B cell (primary cell): ENCODE data around the gene SARNP. TPM values are rescaled to one million over a fixed set of nuclear protein-coding genes. Genes with fewer than 3 reads are reported as not detected.
A peak's percentile ranks its signal among the peaks of the same experiment; 100 is the strongest.

Source experiments
- ATAC-seq: fragments of 200-7000 bp; cut with Tn5 transposase; one replicate; pipeline ENCODE4 v1.10.0; 2021; ENCODE audit warnings: low read depth, mild to moderate bottlenecking, moderate number of reproducible peaks, moderate library complexity
- CTCF ChIA-PET: fragments of 350-600 bp; sonication (Branson Sonifier 250); formaldehyde crosslinking; loops from one replicate; lab custom pipeline; 2021; ENCODE audit warnings: antibody characterized with exemption, inconsistent platforms; lab: Charles Lee
- POLR2A ChIA-PET: fragments of 350-600 bp; sonication (Branson Sonifier 250); formaldehyde crosslinking; loops from one replicate; lab custom pipeline; 2021; ENCODE audit warnings: antibody characterized with exemption; lab: Charles Lee
- DNase-seq: peaks from one replicate; pipeline ENCODE4 v3.0.0; 2013
- H2AFZ ChIP-seq: 2 replicates; pipeline ENCODE4 v1.6.1; 2012; ENCODE audit warnings: mild to moderate bottlenecking, low read depth, low read length; ENCODE audit not compliant: insufficient read depth, poor library complexity, severe bottlenecking
- H3K27ac ChIP-seq, 2 donors: 1 replicate in 1 of 2; 2 replicates in 1 of 2; pipeline ENCODE4 v1.5.1; 2012 to 2013; ENCODE audit warnings: low read length in 2 of 2, mild to moderate bottlenecking in 2 of 2, moderate library complexity in 1 of 2
- H3K27me3 ChIP-seq, 4 experiments: fragments of 200-600 bp in 1 of 4; sonication (generic) in 1 of 4; replicated peaks in 1 of 4; 1 replicate in 2 of 4; 2 replicates in 2 of 4; pipeline versions ENCODE4 v1.6.1 to v1.7.0; 2013 to 2016; ENCODE audit warnings: low read length in 3 of 4, mild to moderate bottlenecking in 2 of 4, mixed read lengths in 1 of 4, moderate library complexity in 1 of 4; ENCODE audit not compliant: insufficient read depth in 4 of 4, control insufficient read depth in 3 of 4; ENCODE audit errors: control extremely low read depth in 1 of 4
- H3K36me3 ChIP-seq, 2 experiments: replicated peaks in 1 of 2; 1 replicate in 1 of 2; 2 replicates in 1 of 2; pipeline versions ENCODE4 v1.6.1 to v1.7.1; 2013; ENCODE audit warnings: low read length in 1 of 2; ENCODE audit not compliant: insufficient read depth in 2 of 2, control insufficient read depth in 1 of 2; ENCODE audit errors: control extremely low read depth in 1 of 2, extremely low read depth in 1 of 2
- H3K4me1 ChIP-seq, 2 donors: fragments of 200-600 bp in 1 of 2; sonication (generic) in 1 of 2; 1 replicate in 1 of 2; 2 replicates in 1 of 2; pipeline versions ENCODE4 v1.5.1 to v1.6.1; 2013 to 2017; ENCODE audit warnings: low read length in 2 of 2; ENCODE audit not compliant: control insufficient read depth in 2 of 2, insufficient read depth in 2 of 2
- H3K4me2 ChIP-seq: replicated peaks from 2 replicates; pipeline ENCODE3; 2012; ENCODE audit warnings: mild to moderate bottlenecking, low read depth, low read length; ENCODE audit not compliant: poor library complexity, severe bottlenecking
- H3K4me3 ChIP-seq, 5 experiments: fragments of 200-600 bp in 1 of 5; sonication (generic) in 1 of 5; 1 replicate in 3 of 5; 2 replicates in 2 of 5; pipeline versions ENCODE4 v1.5.1 to v1.7.0; 2011 to 2016; ENCODE audit warnings: low read length in 4 of 5, mild to moderate bottlenecking in 4 of 5, low read depth in 2 of 5, control low read depth in 1 of 5, moderate library complexity in 1 of 5; ENCODE audit not compliant: insufficient read depth in 1 of 5; ENCODE audit errors: control extremely low read depth in 1 of 5, extremely low read depth in 1 of 5
- H3K79me2 ChIP-seq: fragments of 200-600 bp; sonication (generic); one replicate; pipeline ENCODE4 v1.6.0; 2016; ENCODE audit warnings: low read length; ENCODE audit not compliant: control insufficient read depth, insufficient read depth
- H3K9ac ChIP-seq: fragments of 200-600 bp; sonication (generic); 2 replicates; pipeline ENCODE4 v1.6.1; 2017; ENCODE audit warnings: mild to moderate bottlenecking, low read length, moderate library complexity
- H3K9me3 ChIP-seq, 3 donors: one replicate each; pipeline versions ENCODE4 v1.6.1 to v1.7.1; 2013; ENCODE audit warnings: low read length in 2 of 3; ENCODE audit not compliant: control insufficient read depth in 2 of 3, insufficient read depth in 1 of 3; ENCODE audit errors: control extremely low read depth in 1 of 3
- H4K20me1 ChIP-seq: 2 replicates; pipeline ENCODE4 v1.6.0; 2012; ENCODE audit warnings: mild to moderate bottlenecking, low read length; ENCODE audit not compliant: insufficient read depth, control insufficient read depth, poor library complexity, severe bottlenecking
- H3K27ac Mint-ChIP-seq: one replicate; pipeline ENCODE4 v1.8.0; 2021; ENCODE audit warnings: mixed read lengths
- H3K27me3 Mint-ChIP-seq: one replicate; pipeline ENCODE4 v1.8.0; 2021; ENCODE audit warnings: mixed read lengths
- H3K4me1 Mint-ChIP-seq: one replicate; pipeline ENCODE4 v1.8.0; 2021; ENCODE audit warnings: mixed read lengths
- H3K4me3 Mint-ChIP-seq: one replicate; pipeline ENCODE4 v1.8.0; 2021; ENCODE audit warnings: mixed read lengths
- H3K9me3 Mint-ChIP-seq: one replicate; pipeline ENCODE4 v1.8.0; 2022; ENCODE audit warnings: mixed read lengths; ENCODE audit not compliant: insufficient read depth
- EZH2 ChIP-seq: IDR thresholded peaks from 2 replicates; pipeline ENCODE4 v1.6.1; 2012; ENCODE audit warnings: borderline replicate concordance, low read depth, mild to moderate bottlenecking, moderate library complexity, low read length; ENCODE audit not compliant: insufficient read depth, poor library complexity, severe bottlenecking
- WGBS: methylation state at CpG from one replicate; pipeline ENCODE4 v1.1.5; 2013; ENCODE audit warnings: missing lambda C conversion rate; ENCODE audit not compliant: insufficient coverage; 5-methylcytosine and 5-hydroxymethylcytosine counted together
- intact Hi-C: fragments of 100-400 bp; cut with micrococcal nuclease; formaldehyde crosslinking; loops from one replicate; pipeline ENCODE4 v1.10.0; 2022
- polyA plus RNA-seq: library from polyadenylated mRNA; depleted of rRNA; stranded (reverse); fragments of >200 nt; gene quantifications from 2 replicates; pipeline ENCODE4 v1.2.3, GENCODE V29; 2012
- total RNA-seq, 2 donors: library from RNA; stranded (reverse); fragments of 120-200 nt in 1 of 2; gene quantifications; 1 replicate in 1 of 2; 2 replicates in 1 of 2; pipeline versions ENCODE4 v1.2.3 to v1.2.4, GENCODE V29; 2013 to 2022
- TF ChIP-seq, protein P1 (sequence below): fragments of 200-600 bp; IDR thresholded peaks from one replicate; pipeline ENCODE4 v1.8.0; 2022; ENCODE audit warnings: antibody characterized with exemption, mild to moderate bottlenecking

SARNP gene
- total and polyA plus RNA-seq, 2 donors (not counting 1 experiment from before 2014, with no cell fraction given), result 22.6 to 46.4 TPM

DNA sequence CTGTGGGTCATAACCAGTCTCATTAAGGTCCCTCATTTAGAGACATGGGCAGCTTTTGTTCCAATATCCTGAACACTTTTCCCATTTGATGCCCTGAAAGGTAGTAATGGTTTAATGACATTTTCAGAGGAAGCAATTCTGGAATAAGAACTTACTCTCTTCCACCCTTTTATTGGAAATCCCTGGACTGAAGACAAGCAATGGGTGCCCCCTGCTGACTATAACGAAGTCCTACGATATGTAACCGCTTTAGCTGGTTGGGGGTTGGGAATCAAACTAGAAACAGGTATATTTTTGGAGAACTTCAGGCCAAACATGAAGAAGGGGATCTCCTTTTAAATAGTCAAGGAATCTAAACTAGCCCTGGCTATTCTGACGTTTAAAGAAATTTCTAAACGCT, 20.5 kb downstream of the SARNP start:
- Mint-ChIP-seq H3K4me3 (no peak overlapping the region), H3K9me3 (no peaks in the 10 kb centered on the region), H3K4me1 (no peaks in the 10 kb centered on the region), H3K27me3 (no peaks in the 10 kb centered on the region), H3K27ac (no peak overlapping the region)
- DNase-seq (peak; percentile 34), ATAC-seq (no peak)
- intact Hi-C loops, result loop anchor here (1.0 to 2.0 kb wide), 2 partner anchors 59 to 72 kb away; no protein-coding TSS in a partner anchor
- peaks cover 19 to 81% of the 10 kb centered on the region in 2 experiments for H3K36me3 ChIP-seq
- H3K4me1 ChIP-seq, result no peaks in the 10 kb centered on the region
- no peak overlapping the region for H3K27ac ChIP-seq
- TF ChIP-seq, protein P1, sequence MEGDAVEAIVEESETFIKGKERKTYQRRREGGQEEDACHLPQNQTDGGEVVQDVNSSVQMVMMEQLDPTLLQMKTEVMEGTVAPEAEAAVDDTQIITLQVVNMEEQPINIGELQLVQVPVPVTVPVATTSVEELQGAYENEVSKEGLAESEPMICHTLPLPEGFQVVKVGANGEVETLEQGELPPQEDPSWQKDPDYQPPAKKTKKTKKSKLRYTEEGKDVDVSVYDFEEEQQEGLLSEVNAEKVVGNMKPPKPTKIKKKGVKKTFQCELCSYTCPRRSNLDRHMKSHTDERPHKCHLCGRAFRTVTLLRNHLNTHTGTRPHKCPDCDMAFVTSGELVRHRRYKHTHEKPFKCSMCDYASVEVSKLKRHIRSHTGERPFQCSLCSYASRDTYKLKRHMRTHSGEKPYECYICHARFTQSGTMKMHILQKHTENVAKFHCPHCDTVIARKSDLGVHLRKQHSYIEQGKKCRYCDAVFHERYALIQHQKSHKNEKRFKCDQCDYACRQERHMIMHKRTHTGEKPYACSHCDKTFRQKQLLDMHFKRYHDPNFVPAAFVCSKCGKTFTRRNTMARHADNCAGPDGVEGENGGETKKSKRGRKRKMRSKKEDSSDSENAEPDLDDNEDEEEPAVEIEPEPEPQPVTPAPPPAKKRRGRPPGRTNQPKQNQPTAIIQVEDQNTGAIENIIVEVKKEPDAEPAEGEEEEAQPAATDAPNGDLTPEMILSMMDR, result peak; percentile 44
- TF ChIP-seq EZH2, result no peak
- peaks cover 42% of the 10 kb centered on the region for H3K79me2 ChIP-seq
- peaks cover 34% of the 10 kb centered on the region for H4K20me1 ChIP-seq
- H3K4me2 ChIP-seq, result no peak overlapping the region
- H3K9me3 ChIP-seq, result no peaks in the 10 kb centered on the region
- H3K27me3 ChIP-seq, result no peaks in the 10 kb centered on the region
- ChIA-PET POLR2A (no interaction called here), CTCF (interaction anchor here (1.0 to 2.3 kb wide), 7 partner anchors 9 to 137 kb away, joined by 3 to 26 read pairs (median 5); partner anchors contain the start of genes CD63 and GDF11)
- WGBS, result no CpG with 5 or more reads among the region's 5 CpGs
- no peak overlapping the region for H3K4me3 ChIP-seq
- H2AFZ ChIP-seq, result no peak overlapping the region
- H3K9ac ChIP-seq, result no peak overlapping the region

DNA sequence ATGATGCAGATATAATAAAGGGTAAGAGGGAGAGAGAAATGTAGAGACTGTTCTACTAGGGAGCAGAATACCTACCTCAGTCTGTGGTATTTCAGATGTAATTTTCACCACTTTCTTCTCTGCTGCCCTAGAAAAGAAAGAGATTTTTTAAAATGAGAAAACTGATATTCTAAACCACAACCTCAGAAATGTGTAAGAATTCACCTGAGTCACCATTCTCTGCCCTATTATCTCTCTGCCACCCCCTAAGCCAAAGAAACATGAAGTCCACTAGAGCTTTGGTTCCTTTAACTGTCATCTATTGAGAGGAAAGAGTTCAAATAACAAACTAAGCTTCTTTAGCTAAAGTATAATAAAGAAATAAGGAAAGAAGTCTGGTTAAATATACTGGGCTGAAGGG, 21.6 kb downstream of the SARNP start:
- H3K4me1 Mint-ChIP-seq, result no peaks in the 10 kb centered on the region
- CTCF ChIA-PET, result interaction anchor here (1.5 to 2.3 kb wide), 3 partner anchors 7 to 67 kb away, joined by 5 to 26 read pairs (median 5); partner anchors contain the start of gene CD63

More for the DNA sequence above, 21.6 kb downstream of the SARNP start:
- POLR2A ChIA-PET, result no interaction called here
- H3K9me3 Mint-ChIP-seq, result no peaks in the 10 kb centered on the region
- Histone ChIP-seq H4K20me1 (peaks cover 24% of the 10 kb centered on the region), H3K79me2 (peaks cover 35% of the 10 kb centered on the region), H3K9ac (no peak overlapping the region), H3K36me3 (peaks cover 18 to 71% of the 10 kb centered on the region in 2 experiments), H2AFZ (no peak overlapping the region), H3K9me3 (no peaks in the 10 kb centered on the region), H3K27me3 (no peaks in the 10 kb centered on the region), H3K4me3 (no peak overlapping the region), H3K4me2 (no peak overlapping the region), H3K27ac (no peak overlapping the region), H3K4me1 (no peaks in the 10 kb centered on the region)
- intact Hi-C loops, result loop anchor here (2.0 kb wide), 1 partner anchor 71 kb away; no protein-coding TSS in a partner anchor
- no peak for DNase-seq
- ATAC-seq, result no peak
- H3K27ac Mint-ChIP-seq, result no peak overlapping the region
- no peaks in the 10 kb centered on the region for H3K27me3 Mint-ChIP-seq
- TF ChIP-seq EZH2, result no peak
- TF ChIP-seq, protein P1, result no peak
- no peak overlapping the region for H3K4me3 Mint-ChIP-seq
